DMS 273 (cell line): ENCODE data around the gene C2CD4A.
A peak's percentile ranks its signal among the peaks of the same experiment; 100 is the strongest.
"Not testable (repeated sequence)": the region's sequence is repeated elsewhere in the genome, so short reads cannot be mapped to it uniquely, and the experiment has no call there.

ENCODE experiments used
- DNase-seq: peaks from one replicate; lab custom pipeline; 2025; ENCODE audit not compliant: unreplicated experiment; lab: John Stamatoyannopoulos, UW

C2CD4A gene, protein sequence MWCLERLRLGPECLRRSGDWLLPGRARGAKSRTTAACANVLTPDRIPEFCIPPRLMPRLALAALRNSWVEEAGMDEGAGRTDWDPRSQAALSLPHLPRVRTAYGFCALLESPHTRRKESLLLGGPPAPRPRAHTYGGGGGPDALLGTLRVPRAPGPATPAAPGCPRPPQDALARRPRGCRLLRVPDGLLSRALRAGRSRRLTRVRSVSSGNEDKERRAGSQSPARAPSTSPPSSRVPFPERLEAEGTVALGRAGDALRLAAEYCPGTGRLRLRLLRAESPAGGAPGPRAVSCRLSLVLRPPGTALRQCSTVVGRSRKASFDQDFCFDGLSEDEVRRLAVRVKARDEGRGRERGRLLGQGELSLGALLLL

DNA sequence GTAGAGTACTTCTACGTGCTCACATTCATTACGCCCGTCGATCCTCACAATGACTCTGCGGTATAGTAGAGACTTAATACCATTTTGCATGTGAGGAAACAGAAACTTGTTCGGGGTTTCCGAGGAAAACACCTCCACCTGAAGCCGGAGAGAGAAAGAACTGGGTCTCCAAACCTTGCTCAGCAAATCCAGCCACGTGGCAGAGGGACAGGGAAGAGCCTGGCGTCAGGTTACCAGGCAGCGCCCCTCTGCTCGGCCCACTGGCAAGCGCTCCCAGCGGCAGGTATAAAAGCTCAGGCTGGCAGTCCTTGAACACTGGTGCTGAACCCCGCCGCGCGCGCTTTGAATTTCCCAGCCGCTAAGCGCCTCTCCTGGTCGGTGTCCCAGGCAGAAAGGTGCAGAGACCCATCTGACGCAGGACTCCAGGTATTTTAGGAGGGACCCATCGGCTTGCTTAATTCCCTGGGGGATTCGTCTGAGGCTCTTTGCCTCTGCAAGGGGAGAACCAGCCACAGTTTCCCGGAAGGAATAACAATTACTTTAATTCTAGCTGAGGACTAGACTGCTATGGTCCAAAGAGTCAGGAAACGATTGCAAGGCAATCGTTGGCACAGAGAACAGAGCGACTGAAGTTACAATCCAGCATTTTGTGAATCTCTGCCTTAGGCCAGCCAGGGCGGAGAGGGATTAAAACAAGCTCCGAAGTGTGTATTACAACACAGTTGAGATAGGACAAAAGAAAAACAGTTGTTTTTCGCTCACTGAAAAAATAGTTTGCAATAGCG is at the start of gene C2CD4A:
Gene C2CD4A (plus strand): TSS at position 315 of the 785 bp plus-strand sequence. CDS start 637 bp downstream, outside the sequence.
- DNase-seq: peak; percentile 85

DNA sequence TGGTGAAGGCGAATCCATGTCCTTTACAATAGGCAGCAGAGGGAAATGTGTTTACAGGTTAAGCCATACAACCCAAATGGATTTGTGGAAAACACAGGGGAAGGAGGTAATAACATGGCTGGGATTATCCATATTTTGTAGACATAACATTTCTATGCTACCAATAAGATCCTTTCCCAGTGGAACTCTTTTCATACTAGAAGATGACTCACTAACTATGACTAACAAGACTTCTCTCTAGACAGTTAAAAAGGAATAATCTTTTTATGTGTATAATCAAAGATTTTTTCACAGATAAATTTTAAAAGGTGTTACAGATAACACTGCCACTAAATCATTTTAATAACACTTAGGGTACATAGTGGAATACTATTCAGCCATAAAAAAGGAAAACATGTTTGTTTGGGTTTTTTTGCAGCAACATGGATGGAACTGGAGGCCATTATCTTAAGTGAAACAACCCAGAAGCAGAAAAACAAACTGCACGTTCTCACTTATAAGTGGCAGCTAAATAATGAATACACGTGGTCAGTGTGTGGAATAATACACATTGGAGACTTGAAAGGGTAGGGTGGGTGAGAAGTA is 46.1 kb upstream of the C2CD4A start:
- DNase-seq: no peak

DNA sequence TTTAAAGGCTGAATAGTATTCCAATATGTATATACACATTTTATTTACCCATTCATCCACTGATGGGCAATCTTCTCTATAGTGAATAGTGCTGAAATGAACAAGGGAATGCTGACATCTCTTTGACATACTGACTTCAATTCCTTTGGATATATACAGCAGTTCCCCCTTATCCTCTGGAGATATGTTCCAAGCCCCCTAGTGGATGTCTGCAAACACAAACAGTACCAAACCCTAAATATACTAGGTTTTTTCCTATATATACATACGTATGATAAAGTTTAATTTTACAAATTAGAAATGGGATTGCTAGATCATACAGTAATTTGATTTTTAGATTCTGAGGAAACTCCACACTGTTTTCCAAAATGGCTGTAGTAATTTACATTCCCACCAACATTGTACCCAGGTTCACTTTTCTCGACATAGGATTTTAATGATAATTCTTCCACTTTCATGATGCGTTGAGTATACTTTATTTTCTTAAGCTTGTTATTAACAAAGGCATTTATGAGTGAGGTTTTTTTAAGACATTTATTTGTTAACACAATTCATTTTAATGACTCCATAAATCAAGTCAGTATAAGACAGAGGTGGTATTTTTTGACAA is 44.7 kb upstream of the C2CD4A start:
- no peak for DNase-seq

DNA sequence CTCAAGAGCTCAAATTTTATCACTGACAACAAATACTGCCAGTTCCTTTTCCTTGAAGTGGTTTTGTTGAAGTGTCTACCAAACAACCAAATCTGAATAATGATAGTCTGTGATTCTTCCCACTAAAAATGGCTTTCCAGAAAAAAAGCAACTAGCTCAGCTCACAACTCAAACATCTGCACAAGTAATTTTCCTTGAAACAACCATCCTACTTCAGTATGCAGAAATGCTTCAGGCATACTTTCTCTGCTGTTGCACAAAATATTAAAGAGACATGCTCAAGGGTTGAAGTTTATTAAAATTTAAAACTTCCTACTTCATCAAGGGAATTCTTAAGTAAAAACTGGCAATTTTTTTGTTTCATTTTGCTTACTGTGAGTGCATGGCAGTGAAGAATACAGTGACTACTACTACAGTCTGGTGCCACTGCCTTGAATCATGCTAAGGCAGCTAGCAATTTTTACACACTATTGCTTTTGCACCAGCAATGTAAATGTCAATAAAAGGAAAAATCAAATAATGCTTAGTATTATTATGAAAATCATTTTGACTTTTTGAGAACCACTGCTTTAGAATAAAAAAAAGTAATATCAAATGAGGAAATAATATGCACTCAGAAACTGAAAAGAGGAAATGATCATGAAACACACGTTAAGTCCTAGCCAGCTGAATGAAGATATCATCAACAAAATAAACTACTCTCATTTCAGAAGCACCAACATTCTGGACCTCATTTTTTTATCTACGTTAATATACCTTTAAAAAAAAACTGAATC is 40.1 kb upstream of the C2CD4A start:
- no peak for DNase-seq

DNA sequence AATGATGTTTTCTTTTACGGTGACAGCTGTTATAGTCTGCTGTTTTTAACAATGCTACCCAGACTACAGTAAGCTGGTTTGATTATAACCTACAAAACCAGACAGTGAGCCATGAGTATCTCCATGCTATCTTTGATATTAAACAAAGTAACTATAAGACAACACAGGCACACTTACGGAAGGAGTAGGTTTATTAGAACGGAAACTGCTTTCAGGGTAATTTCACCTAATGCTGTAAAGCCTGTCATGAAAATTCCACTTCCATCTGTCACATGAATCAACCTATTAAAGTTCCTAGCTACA is 39.6 kb upstream of the C2CD4A start:
- DNase-seq: no peak

DNA sequence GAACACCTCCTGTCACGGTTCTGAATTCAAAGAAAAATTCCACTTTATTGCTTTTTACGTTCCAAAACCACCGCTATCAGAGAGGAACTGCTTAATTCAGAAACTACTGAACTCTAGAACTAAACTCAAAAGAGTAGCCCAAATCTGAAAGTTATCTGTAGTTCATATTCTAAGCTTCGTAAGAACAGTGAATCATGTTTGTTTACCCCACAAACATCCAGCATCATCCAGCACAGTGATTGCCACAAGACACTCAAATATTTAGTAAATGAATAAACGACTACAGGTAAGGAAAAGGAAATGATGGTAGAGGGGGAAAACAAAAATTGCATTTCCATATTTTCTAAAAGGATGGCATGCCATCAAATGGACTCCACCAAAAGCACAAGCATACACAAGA is 38.9 kb upstream of the C2CD4A start:
- no peak for DNase-seq

DNA sequence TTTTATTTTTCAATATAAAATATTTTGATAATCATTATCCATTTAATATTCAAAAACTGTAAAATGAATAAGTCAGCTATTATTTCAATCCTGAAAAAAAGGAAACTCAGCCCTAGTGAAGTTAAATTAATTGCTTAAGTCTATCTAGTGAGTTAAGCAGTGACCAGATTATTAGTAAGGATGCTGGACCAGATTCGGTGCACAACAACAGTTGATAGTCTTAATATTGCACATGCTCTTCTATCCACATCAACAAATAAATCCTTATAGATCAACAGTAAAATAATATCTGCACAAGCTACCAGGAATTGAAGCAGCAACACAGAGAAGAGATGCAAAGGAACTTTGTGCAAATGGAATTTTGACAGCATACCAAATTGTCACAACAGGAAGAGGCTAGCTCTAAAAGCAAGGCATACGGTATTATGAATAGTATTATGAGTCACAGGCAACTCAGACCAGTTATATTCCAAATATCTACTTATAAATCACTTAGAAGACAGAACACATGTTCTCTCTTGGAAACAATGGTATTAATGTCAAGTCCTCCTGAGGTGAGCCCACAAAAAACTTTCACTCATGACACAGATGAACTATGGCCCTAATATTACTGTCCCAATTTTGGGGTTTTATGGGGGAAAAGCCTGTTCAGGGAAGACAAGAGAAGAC is 31.4 kb upstream of the C2CD4A start:
- no peak for DNase-seq

DNA sequence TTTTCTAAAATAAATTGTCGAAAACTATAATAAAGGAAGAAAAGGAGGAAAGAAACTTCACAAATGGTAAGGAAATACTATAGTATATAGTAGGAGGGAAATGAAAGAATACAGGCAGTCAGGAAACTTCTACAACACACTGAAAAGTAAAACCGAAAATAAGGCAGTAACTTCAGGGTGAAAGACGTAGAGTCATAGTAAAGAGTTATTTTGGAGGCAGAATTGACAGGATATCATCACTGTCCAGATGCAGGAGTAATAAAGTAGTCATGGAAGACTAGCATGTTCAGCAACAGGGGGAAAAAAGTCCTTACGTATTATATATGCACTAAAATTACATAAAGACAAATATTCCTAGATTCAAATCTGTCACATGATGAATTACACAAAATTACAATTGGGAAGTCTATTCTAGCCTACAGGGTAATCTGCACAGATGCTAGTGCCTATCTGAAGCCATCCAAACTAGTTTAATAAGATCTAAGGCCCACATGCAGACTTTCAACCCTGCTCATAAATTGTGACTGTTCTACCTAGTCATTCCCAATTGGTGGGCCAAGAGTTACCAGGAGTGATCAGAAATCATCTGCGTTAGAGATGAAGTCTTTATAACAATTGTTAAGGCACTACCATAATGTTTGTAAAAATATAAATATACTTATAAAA is 20.6 kb upstream of the C2CD4A start:
- no peak for DNase-seq

DNA sequence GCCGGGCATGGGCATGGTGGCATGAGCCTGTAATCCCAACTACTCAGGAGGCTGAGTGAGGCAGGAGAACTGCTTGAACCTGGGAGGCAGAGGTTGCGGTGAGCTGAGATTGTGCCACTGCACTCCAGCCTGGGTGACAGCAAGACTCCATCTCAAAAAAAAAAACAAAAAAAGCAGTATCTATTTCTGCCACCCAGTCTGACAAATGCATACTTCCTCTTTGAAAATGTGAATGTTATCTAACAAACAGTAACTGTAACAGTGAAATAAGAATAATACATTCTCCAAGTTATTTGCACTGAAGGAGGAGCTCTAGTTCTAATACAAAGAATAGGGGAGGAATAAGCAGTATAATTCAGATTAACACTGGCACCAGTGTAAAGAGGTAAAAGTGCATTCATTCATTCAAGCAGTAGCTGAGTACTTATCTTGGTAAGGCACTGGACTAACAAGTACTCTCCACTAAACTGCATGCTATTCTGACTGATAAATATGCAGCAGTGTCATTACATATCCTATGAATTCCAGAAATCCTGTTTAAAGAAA is 19.4 kb upstream of the C2CD4A start:
- no peak for DNase-seq

DNA sequence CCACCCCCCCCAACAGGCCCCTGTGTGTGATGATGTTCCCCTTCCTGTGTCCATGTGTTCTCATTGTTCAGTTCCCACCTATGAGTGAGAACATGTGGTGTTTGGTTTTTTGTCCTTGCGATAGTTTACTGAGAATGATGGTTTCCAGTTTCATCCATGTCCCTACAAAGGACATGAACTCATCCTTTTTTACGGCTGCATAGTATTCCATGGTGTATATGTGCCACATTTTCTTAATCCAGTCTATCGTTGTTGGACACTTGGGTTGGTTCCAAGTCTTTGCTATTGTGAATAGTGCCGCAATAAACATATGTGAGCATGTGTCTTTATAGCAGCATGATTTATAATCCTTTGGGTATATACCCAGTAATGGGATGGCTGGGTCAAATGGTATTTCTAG is 18.5 kb upstream of the C2CD4A start:
- DNase-seq: not testable (repeated sequence)

DNA sequence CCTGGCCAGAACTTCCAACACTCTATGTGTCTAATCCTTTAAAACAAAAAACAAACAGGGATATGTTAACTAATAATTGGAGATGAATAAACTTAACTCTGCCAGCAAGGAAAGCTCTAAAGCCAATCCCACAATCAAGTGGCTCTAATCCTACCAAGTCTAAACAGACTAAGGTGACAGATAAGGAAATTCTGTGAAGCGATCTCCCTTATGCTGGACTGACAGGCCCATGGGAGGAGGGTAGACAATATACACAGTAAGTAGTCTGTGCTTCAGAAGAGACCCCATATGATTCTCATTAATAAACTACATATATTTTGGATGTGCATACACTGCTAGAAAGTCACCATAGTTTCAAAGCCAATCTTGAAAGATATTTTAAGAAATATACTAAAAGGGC is 16.7 kb upstream of the C2CD4A start:
- DNase-seq: no peak

DNA sequence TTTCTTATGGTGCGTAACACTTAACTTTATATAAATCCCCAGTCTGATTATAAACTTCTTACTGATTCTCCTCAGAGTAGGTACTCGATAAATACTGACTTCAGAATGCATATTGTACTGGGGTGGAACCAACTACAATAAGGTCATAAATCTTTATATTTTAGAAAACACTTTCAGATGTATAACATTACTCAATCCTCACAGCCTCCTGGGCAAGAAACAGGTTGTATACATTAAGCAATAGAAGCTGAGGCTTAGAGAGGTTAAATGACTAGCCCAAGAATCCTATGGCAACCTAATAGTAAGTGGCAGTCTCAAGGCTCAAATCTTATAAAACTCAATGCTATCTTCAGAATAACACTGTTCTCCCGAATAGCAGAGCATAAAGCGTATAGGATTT is 15.6 kb upstream of the C2CD4A start:
- no peak for DNase-seq

DNA sequence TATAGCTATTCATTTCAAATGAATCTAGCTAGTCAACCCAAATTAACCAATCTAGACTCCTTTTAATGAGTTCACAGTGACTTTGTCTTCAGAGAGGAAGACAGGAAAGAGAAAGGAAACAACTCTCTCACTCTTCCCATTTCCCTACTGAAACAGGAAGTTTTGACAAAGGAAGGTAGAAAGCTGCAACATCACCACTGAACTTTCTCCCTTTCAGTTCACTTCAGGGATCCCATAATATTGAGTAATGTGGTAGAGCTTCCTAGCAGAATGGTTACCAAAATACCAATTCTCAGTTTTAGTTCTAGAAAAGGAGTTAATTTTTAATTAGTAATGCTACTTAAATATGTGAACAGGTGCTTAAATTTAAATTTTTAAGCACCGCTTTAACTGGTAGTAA is 14.1 kb upstream of the C2CD4A start:
- no peak for DNase-seq

DNA sequence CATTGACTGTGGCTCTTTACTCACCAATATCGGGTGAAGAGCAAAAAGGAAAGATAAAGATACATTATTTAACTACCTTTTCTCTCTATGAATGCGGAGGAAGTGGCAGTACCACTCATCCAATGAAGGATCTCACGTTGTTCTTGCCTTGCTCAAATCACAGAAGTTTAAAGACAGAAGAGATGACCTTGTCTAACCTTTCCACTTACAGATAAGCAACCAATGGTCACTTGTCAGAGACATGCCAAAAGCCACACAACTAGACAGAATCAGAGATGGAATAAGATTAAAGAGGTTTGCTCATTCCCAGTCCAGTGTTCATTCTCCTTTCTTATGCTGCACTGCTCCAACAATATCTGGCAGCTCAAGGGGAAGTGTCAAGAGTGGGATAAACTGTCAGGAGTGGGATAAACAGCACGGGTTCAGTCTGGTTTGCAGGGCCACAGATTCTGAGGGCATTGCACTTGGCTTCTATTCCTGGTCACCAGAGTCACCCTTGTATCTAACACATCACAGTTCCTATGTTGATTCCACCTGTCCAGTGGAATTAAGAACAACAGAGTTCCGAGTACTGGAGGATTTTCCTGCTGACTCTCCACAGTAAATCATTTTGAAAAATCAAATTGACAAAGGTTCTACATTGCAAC is 13.2 kb upstream of the C2CD4A start:
- DNase-seq: no peak

DNA sequence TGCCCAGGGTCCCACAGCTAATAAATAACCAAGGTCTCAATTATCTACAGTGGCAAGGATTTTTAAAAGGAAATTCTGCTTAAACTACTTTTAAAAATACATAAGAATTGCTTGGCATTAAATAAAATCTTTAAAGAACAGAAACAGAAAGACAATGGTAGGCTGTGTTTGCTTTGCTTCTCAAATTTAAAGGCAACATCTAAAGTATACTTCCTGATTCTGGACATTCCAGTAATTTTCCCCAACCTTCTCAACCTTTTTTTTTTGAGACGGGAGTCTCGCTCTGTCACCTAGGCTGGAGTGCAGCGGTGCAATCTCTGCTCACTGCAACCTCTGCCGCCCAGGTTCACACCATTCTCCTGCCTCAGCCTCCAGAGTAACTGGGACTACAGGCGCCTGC is 11.8 kb upstream of the C2CD4A start:
- no peak for DNase-seq

DNA sequence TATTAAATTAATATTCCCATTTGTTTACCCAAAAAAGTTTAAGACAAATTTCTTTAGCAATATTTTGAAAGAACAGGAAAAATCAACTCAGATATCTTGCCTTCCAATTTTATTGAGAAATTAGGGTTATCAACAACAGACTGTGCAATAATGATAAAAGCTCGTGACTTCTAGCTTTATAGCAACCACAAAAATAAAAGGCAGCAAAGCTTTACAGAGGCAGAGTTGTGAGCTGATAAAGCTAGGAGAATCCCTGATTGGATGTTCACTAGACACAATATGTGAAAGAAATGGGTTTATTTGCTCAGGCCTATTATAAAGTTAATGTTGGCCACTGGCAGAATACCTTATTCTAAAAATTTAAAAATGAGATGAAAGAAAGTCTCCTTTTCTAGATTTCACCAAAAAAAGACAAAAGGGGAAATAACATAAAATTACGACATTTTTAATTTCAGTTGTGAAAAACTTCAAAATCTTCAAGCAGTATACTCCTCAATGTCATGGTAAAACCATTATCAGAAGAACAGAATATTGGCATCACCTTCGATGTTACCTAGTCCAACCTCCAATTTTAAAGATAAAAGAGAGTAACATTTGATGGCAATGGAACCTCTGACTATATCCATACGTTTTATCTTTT is 9.3 kb upstream of the C2CD4A start:
- DNase-seq: no peak

DNA sequence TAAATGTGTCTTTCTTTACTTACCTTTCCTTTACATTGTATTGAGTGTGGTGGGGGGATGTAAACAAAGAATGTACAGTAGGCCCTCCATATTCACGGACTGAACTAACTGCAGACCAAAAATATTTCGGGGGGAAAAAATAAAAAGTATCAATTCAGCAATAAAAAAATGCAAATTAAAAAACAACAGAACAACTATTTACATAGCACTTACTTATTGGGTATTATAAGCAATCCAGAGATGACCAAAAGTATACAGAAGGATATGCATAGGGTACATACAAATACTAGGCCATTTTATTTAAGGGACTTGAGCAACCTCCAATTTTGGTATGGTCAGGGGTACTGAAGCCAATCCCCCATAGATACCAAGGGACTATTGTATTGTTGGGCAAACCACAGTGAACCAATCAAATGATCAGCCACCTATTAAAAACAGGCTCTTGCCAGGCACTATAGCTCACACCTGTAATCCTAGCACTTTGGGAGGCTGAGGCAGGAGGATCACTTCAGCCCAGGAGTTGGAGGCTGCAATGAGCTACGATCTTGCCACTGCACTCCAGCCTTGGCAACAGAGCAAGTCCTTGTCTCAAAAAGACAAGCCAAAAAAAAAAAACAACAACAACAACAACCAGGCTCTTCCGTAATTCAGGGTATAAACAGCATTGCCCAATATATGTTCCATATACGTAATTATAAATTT is 8.3 kb upstream of the C2CD4A start:
- DNase-seq: no peak
